ENCODE measurements around the gene DPF3. TPM values are rescaled to one million over a fixed set of nuclear protein-coding genes. Genes with fewer than 3 reads are reported as not detected.

DPF3 gene
- total and polyA plus RNA-seq, 2 of the 13 experiments (the other 11 are each of a cell fraction or from before 2014, with no cell fraction given) = 0.09 to 0.60 TPM

- peak; percentile 10; the same call in 1 of the 3 replicates for ATAC-seq
- Histone ChIP-seq H3K4me3 (replicated peaks in 1 of 3; ENCODE audit: insufficient read depth in 1 of 3, low read depth in 2 of 3, low read length in 3 of 3) (no peak overlapping the region), H3K79me2 (ENCODE audit: insufficient read depth, low read length) (no peaks in the 10 kb centered on the region), H3K27me3 (ENCODE audit: control insufficient read depth in 1 of 2, insufficient read depth in 2 of 2, low read length in 2 of 2) (no peaks in the 10 kb centered on the region; a peak in 1 of 5 replicates), H2AFZ (ENCODE audit: low read length) (no peak overlapping the region), H3K36me3 (replicated peaks in 1 of 2; ENCODE audit: control insufficient read depth in 1 of 2, insufficient read depth in 2 of 2, low read length in 2 of 2) (no peaks in the 10 kb centered on the region), H4K20me1 (ENCODE audit: insufficient read depth, low read length) (no peaks in the 10 kb centered on the region), H3K4me1 (ENCODE audit: insufficient read depth, low read length) (peaks cover 66% of the 10 kb centered on the region), H3K9me3 (ENCODE audit: low read length) (peaks cover 6% of the 10 kb centered on the region; the same call in 1 of the 2 replicates), H3K9ac (ENCODE audit: insufficient read depth, low read depth, low read length) (no peak overlapping the region), H3K4me2 (ENCODE audit: low read depth, low read length) (peak overlapping the region; percentile 89), H3K27ac (ENCODE audit: extremely low read length, insufficient read depth, low read length) (peak overlapping the region; percentile 80)
- no TSS peak for BruUV-seq (replicated peaks)
- ChIA-PET CTCF (ENCODE audit: low intra/inter-chr PET ratio, low total read pairs) (no interaction called here), POLR2A (no interaction called here)
- DNase-seq (ENCODE audit: low spot score) = no peak
- peak; percentile 18 for FAIRE-seq
- in situ Hi-C loops (cut with HindIII; ENCODE audit: extremely low pct_ligation_motif_present, low pct_unique_long_range_greater_than_20kb) (no loop called here), intact Hi-C loops (cut with micrococcal nuclease; ENCODE audit: unreplicated experiment) (no loop called here)
- WGBS (ENCODE audit: low lambda C conversion rate) = 90% methylated on average over 2 of the region's 2 CpGs
- no peak for TF ChIP-seq ZIK1 (CRISPR knock-in tag; IDR thresholded peaks at IDR 0.05; ENCODE audit: borderline replicate concordance, low read depth)
- TF ChIP-seq ZUFSP (CRISPR knock-in tag; IDR thresholded peaks at IDR 0.05; ENCODE audit: borderline replicate concordance) = no peak
- no peak for TF ChIP-seq CENPT (CRISPR knock-in tag; IDR thresholded peaks at IDR 0.05; ENCODE audit: low read depth)
- TF ChIP-seq FOSL2 (CRISPR knock-in tag; IDR thresholded peaks at IDR 0.05) = 0 out of 2 replicates have a peak, but pooled peaks have one; percentile 10
- no peak for TF ChIP-seq AHDC1 (CRISPR knock-in tag; IDR thresholded peaks at IDR 0.05; ENCODE audit: borderline replicate concordance)
- TF ChIP-seq CCAR2 (optimal IDR thresholded peaks at IDR 0.05; ENCODE audit: low read depth, low read length) = no peak
- TF ChIP-seq BORCS8-MEF2B (CRISPR knock-in tag; IDR thresholded peaks at IDR 0.05) = no peak
- no peak for TF ChIP-seq ZBTB25 (CRISPR knock-in tag; IDR thresholded peaks at IDR 0.05)
These were observed 117.9 kb downstream of the DPF3 start for GRCh38 chr14:72775923-72776554.
